GM23338 (cell line): ENCODE data around the gene SYNDIG1. TPM values are rescaled to one million over a fixed set of nuclear protein-coding genes. Genes with fewer than 3 reads are reported as not detected.

Experiments
- ATAC-seq: fragments of 200-7000 bp; cut with Tn5 transposase; 3 replicates; pipeline ENCODE4 v1.9.1; 2020
- DNase-seq: peaks from one replicate; pipeline ENCODE4 v3.0.0-alpha.2; 2015; ENCODE audit warnings: low spot score
- H2AFZ ChIP-seq: fragments of 200-600 bp; sonication (generic); 2 replicates; pipeline ENCODE4 v1.8.0; 2016; ENCODE audit warnings: antibody characterized with exemption, mild to moderate bottlenecking, moderate library complexity
- H3F3A ChIP-seq: fragments of 200-600 bp; sonication (generic); replicated peaks from 2 replicates; pipeline ENCODE4 v1.8.0; 2017; ENCODE audit warnings: antibody characterized with exemption, mixed run types, low read depth
- H3K27ac ChIP-seq: fragments of 200-600 bp; sonication (generic); 2 replicates; pipeline ENCODE4 v1.6.1; 2016; ENCODE audit warnings: low read depth
- H3K27me3 ChIP-seq: fragments of 200-600 bp; sonication (generic); 2 replicates; pipeline ENCODE4 v1.8.0; 2016; ENCODE audit warnings: mild to moderate bottlenecking, mixed run types, moderate library complexity; ENCODE audit not compliant: insufficient read depth
- H3K36me3 ChIP-seq: fragments of 200-600 bp; sonication (generic); 2 replicates; pipeline ENCODE4 v1.8.0; 2016; ENCODE audit warnings: mild to moderate bottlenecking; ENCODE audit not compliant: insufficient read depth
- H3K4me1 ChIP-seq: fragments of 200-600 bp; sonication (generic); 2 replicates; pipeline ENCODE4 v1.8.0; 2016; ENCODE audit warnings: mild to moderate bottlenecking, moderate library complexity; ENCODE audit not compliant: insufficient read depth
- H3K4me2 ChIP-seq: fragments of 200-600 bp; sonication (generic); 2 replicates; pipeline ENCODE4 v1.7.1; 2017; ENCODE audit warnings: mixed run types
- H3K4me3 ChIP-seq: fragments of 200-600 bp; sonication (generic); 2 replicates; pipeline ENCODE4 v1.6.1; 2016; ENCODE audit warnings: mixed run types
- H3K79me2 ChIP-seq: fragments of 200-600 bp; sonication (generic); replicated peaks from 2 replicates; pipeline ENCODE4 v1.8.0; 2017; ENCODE audit warnings: mild to moderate bottlenecking; ENCODE audit not compliant: insufficient read depth
- H3K9me2 ChIP-seq: fragments of 200-600 bp; sonication (generic); 2 replicates; pipeline ENCODE4 v1.8.0; 2017; ENCODE audit not compliant: insufficient read depth
- H4K20me1 ChIP-seq: fragments of 200-600 bp; sonication (generic); replicated peaks from 2 replicates; pipeline ENCODE4 v1.8.0; 2017; ENCODE audit warnings: mild to moderate bottlenecking; ENCODE audit not compliant: insufficient read depth
- H3K27ac Mint-ChIP-seq: 2 replicates; pipeline ENCODE4 v1.8.0; 2020; ENCODE audit warnings: inconsistent platforms, mild to moderate bottlenecking, moderate library complexity, mixed read lengths
- H3K27me3 Mint-ChIP-seq: 3 replicates; pipeline ENCODE4 v1.8.0; 2022; ENCODE audit warnings: low read depth, mild to moderate bottlenecking, moderate library complexity, mixed read lengths, inconsistent platforms; ENCODE audit not compliant: insufficient read depth, poor library complexity
- H3K36me3 Mint-ChIP-seq: 3 replicates; pipeline ENCODE4 v1.8.0; 2021; ENCODE audit warnings: low read depth, mild to moderate bottlenecking, inconsistent platforms, moderate library complexity, mixed read lengths
- H3K4me1 Mint-ChIP-seq: 3 replicates; pipeline ENCODE4 v1.8.0; 2020; ENCODE audit warnings: mild to moderate bottlenecking, inconsistent platforms, mixed read lengths
- H3K4me3 Mint-ChIP-seq: 3 replicates; pipeline ENCODE4 v1.8.0; 2021; ENCODE audit warnings: moderate library complexity, mild to moderate bottlenecking, inconsistent platforms, mixed read lengths
- H3K9me3 Mint-ChIP-seq: 3 replicates; pipeline ENCODE4 v1.8.0; 2020; ENCODE audit warnings: moderate library complexity, mild to moderate bottlenecking, inconsistent platforms, mixed read lengths
- EZH2 ChIP-seq: fragments of 200-600 bp; sonication (generic); IDR thresholded peaks from one replicate; pipeline ENCODE4 v1.8.0; 2017; ENCODE audit warnings: antibody characterized with exemption, mild to moderate bottlenecking, low read depth; ENCODE audit not compliant: unreplicated experiment
- EZH2phosphoT487 ChIP-seq: fragments of 200-600 bp; sonication (generic); IDR thresholded peaks from one replicate; pipeline ENCODE4 v1.8.1; 2018; ENCODE audit warnings: antibody characterized with exemption; ENCODE audit not compliant: unreplicated experiment
- JUNB ChIP-seq: IDR thresholded peaks from one replicate; pipeline ENCODE4 v1.6.1; 2016; ENCODE audit warnings: antibody characterized with exemption; ENCODE audit not compliant: unreplicated experiment
- NANOG ChIP-seq: IDR thresholded peaks from 2 replicates; pipeline ENCODE4 v1.6.1; 2016; ENCODE audit warnings: antibody characterized with exemption, borderline replicate concordance
- POLR2AphosphoS5 ChIP-seq: IDR thresholded peaks from 2 replicates; pipeline ENCODE4 v1.6.1; 2016; ENCODE audit warnings: antibody characterized with exemption, low read depth
- STAT1 ChIP-seq: IDR thresholded peaks from one replicate; pipeline ENCODE4 v1.6.1; 2016; ENCODE audit warnings: antibody characterized with exemption; ENCODE audit not compliant: unreplicated experiment
- ZNF331 ChIP-seq: fragments of 250-450 bp; sonication (Bioruptor Pico); IDR thresholded peaks from 2 replicates; pipeline ENCODE4 v1.5.0; 2020; ENCODE audit warnings: low read depth, mild to moderate bottlenecking, moderate library complexity
- polyA plus RNA-seq: library from polyadenylated mRNA; unstranded; fragments of >200 nt; fragmentation: Nextera tagmentation; extraction: Ambion mirVana; gene quantifications from 2 replicates; pipeline ENCODE4 v1.2.1, GENCODE V29; 2016
- total RNA-seq: library from RNA; depleted of rRNA; stranded (reverse); fragments of >200 nt; shearing (Covaris generic); gene quantifications from 2 replicates; pipeline ENCODE4 v1.2.3, GENCODE V29; 2014
- TF ChIP-seq, protein P1 (sequence below): IDR thresholded peaks from 2 replicates; pipeline ENCODE4 v1.6.1; 2016; ENCODE audit warnings: antibody characterized with exemption
- TF ChIP-seq, protein P2 (sequence below), 2 experiments: fragments of 200-600 bp in 1 of 2; sonication (generic) in 1 of 2; conservative IDR thresholded peaks; 2 replicates each; pipeline versions ENCODE4 v1.5.1 to v1.6.1; 2016 to 2017; ENCODE audit warnings: antibody characterized with exemption in 2 of 2, low read depth in 2 of 2, mild to moderate bottlenecking in 2 of 2, moderate library complexity in 1 of 2

SYNDIG1 gene
- total and polyA plus RNA-seq, 2 experiments from 2014 or later = 2.8 to 4.8 TPM

GRCh38 chr20:24469894-24470745, 691 bp downstream of the SYNDIG1 start:
- Mint-ChIP-seq H3K9me3 (no peaks in the 10 kb centered on the region), H3K27me3 (peaks cover 48% of the 10 kb centered on the region), H3K27ac (no peak overlapping the region), H3K36me3 (no peaks in the 10 kb centered on the region; the same call in 2 of the 3 replicates), H3K4me1 (peaks cover 41% of the 10 kb centered on the region), H3K4me3 (peak overlapping the region; percentile 93)
- H3K27me3 ChIP-seq = peaks cover 82% of the 10 kb centered on the region
- no peak overlapping the region for H3K27ac ChIP-seq
- H2AFZ ChIP-seq = peak overlapping the region; percentile 90
- no peaks in the 10 kb centered on the region for H3K36me3 ChIP-seq
- H3K4me2 ChIP-seq = peak overlapping the region; percentile 100
- no peaks in the 10 kb centered on the region for H3F3A ChIP-seq
- 0 out of 2 replicates have a peak, but pooled peaks cover under 1% of the 10 kb centered on the region for H3K9me2 ChIP-seq
- peaks cover 28% of the 10 kb centered on the region for H3K4me1 ChIP-seq
- TF ChIP-seq ZNF331 (CRISPR knock-in tag) (no peak), EZH2 (peak; percentile 76), POLR2AphosphoS5 (no peak), JUNB (no peak)
- TF ChIP-seq, protein P1, sequence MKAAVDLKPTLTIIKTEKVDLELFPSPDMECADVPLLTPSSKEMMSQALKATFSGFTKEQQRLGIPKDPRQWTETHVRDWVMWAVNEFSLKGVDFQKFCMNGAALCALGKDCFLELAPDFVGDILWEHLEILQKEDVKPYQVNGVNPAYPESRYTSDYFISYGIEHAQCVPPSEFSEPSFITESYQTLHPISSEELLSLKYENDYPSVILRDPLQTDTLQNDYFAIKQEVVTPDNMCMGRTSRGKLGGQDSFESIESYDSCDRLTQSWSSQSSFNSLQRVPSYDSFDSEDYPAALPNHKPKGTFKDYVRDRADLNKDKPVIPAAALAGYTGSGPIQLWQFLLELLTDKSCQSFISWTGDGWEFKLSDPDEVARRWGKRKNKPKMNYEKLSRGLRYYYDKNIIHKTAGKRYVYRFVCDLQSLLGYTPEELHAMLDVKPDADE = no peak
- peaks cover 12% of the 10 kb centered on the region for H4K20me1 ChIP-seq
- DNase-seq (peak; percentile 50), ATAC-seq (peak; percentile 18)
- H3K79me2 ChIP-seq = peaks cover 35% of the 10 kb centered on the region
- peak overlapping the region; percentile 91 for H3K4me3 ChIP-seq

DNA sequence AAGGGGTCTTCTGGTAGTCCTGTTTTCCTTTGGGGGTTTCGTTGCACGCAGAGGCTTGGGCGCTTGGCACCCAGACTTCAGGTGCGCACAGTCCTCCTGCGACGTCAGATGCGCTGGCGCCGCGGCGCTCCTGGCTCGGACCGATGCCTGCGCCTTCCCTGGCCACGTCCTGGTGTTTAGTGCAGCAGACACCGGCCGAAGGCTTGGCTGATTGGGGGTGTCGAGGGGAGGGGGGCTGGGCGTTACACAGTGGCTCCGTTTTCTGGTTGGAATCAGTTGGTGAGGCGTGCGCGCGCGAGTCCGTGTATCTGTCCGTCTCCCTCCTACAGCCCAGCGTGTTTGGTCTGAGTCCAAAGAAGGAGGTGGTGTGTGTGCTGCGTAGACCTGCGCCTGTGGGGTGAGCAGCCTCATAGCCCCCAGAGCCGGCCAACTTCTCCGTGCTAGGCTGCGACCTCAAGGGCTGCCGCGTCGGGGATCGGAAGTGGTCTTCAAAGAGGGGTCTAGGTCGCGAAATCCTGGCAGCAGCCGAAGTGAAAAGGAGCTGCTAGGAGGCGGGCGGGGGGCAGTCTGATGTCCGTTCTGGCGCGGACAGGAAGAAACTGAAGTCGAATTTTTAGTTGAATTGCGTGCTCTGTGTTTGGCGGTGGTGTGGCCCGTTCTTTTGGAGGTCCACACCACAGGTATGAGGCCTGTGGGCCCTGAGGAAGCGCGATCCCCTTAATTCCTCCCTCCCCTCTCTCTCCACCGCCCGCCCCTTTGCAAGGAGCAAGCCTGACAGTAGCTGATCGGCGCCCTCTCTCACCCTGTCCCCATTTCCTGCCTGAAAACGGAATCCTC, 1.5 kb downstream of the SYNDIG1 start:
- H3K4me2 ChIP-seq = peak overlapping the region; percentile 100
- H3K27me3 Mint-ChIP-seq = peaks cover 47% of the 10 kb centered on the region
- ATAC-seq = peak; percentile 20

More for the DNA sequence above, 1.5 kb downstream of the SYNDIG1 start:
- no peaks in the 10 kb centered on the region for H3K36me3 ChIP-seq
- no peaks in the 10 kb centered on the region for H3K9me2 ChIP-seq
- H3K27ac ChIP-seq = no peak overlapping the region
- Mint-ChIP-seq H3K9me3 (no peaks in the 10 kb centered on the region), H3K4me3 (peak overlapping the region; percentile 93), H3K4me1 (peaks cover 41% of the 10 kb centered on the region), H3K36me3 (no peaks in the 10 kb centered on the region; the same call in 2 of the 3 replicates), H3K27ac (no peak overlapping the region)
- H3K27me3 ChIP-seq = peaks cover 74% of the 10 kb centered on the region
- peak overlapping the region; percentile 91 for H3K4me3 ChIP-seq
- H3K4me1 ChIP-seq = peaks cover 28% of the 10 kb centered on the region
- peak overlapping the region; percentile 90 for H2AFZ ChIP-seq
- peaks cover 14% of the 10 kb centered on the region for H4K20me1 ChIP-seq
- H3K79me2 ChIP-seq = peaks cover 43% of the 10 kb centered on the region
- no peaks in the 10 kb centered on the region for H3F3A ChIP-seq
- peak; percentile 68 for DNase-seq
- TF ChIP-seq STAT1 = no peak
- no peak for TF ChIP-seq EZH2phosphoT487
- TF ChIP-seq, protein P2, sequence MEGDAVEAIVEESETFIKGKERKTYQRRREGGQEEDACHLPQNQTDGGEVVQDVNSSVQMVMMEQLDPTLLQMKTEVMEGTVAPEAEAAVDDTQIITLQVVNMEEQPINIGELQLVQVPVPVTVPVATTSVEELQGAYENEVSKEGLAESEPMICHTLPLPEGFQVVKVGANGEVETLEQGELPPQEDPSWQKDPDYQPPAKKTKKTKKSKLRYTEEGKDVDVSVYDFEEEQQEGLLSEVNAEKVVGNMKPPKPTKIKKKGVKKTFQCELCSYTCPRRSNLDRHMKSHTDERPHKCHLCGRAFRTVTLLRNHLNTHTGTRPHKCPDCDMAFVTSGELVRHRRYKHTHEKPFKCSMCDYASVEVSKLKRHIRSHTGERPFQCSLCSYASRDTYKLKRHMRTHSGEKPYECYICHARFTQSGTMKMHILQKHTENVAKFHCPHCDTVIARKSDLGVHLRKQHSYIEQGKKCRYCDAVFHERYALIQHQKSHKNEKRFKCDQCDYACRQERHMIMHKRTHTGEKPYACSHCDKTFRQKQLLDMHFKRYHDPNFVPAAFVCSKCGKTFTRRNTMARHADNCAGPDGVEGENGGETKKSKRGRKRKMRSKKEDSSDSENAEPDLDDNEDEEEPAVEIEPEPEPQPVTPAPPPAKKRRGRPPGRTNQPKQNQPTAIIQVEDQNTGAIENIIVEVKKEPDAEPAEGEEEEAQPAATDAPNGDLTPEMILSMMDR (conservative IDR thresholded peaks at IDR 0.05; ENCODE audit: low read depth in 2 of 2) = peak in 1 of 2 experiments; percentile 7; a peak in 1 of 4 replicates
- TF ChIP-seq NANOG = no peak
